Sciatic nerve (tissue), 2 donors: ENCODE results near the gene ALPK3. TPM values are rescaled to one million over a fixed set of nuclear protein-coding genes. Genes with fewer than 3 reads are reported as not detected.
A peak's percentile ranks its signal among the peaks of the same experiment; 100 is the strongest.
"Not testable (repeated sequence)": the region's sequence is repeated elsewhere in the genome, so short reads cannot be mapped to it uniquely, and the experiment has no call there.

ENCODE experiments used
- ATAC-seq: fragments of 200-7000 bp; cut with Tn5 transposase; one replicate; pipeline ENCODE4 v1.9.1; 2020; ENCODE audit warnings: mild to moderate bottlenecking, moderate library complexity
- DNase-seq: peaks from one replicate; pipeline ENCODE4 v3.0.0-alpha.2; 2020; ENCODE audit warnings: low spot score
- intact Hi-C: fragments of 100-400 bp; cut with DNase I; formaldehyde crosslinking; loops from one replicate; pipeline ENCODE4 v1.14.2; 2022
- total RNA-seq: library from RNA; stranded (reverse); fragmentation: NEBNext Ultra II Directional; extraction: Animal tissue kit (Norgen Biotek cat#: 25700); gene quantifications from one replicate; pipeline ENCODE4 v1.2.1, GENCODE V29; 2021
- donor health status: DM: no; HTN: no; CAD: no.
- donor health status: DM: no; HTN: no; CAD: no.

Gene ALPK3
- total RNA-seq, 1 donor from 2014 or later: 7.2 TPM

DNA sequence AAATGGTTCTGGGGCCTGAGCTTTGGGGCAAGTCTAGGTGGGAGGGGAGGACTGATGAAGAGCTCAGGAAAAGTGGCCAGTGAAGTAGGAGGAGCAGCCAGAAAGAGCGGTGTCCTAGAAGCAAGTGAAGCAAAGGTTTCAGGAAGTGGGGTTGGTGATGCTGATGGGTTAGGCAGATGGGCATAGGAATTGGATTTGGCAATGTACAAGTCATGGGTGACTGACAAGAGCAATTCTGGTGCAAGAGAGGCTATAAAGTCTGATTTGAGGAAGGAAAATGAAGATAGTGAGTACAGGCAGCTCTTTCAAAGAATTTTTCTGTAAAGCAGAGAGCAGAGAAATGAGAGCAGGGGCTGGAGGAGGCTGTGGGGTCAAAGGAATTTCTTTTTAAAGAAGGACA lies 19.7 kb downstream of the ALPK3 start:
- ATAC-seq: no peak
- intact Hi-C loops: no loop called here

GRCh38 chr15:84839714-84840113 lies 22.6 kb downstream of the ALPK3 start:
- ATAC-seq: no peak
- intact Hi-C loops: no loop called here
- DNase-seq: no peak

More for the DNA sequence above, 19.7 kb downstream of the ALPK3 start:
- no peak for DNase-seq

GRCh38 chr15:84840255-84840654 lies 23.1 kb downstream of the ALPK3 start:
- ATAC-seq: peak; percentile 24
- intact Hi-C loops: no loop called here
- DNase-seq: no peak

DNA sequence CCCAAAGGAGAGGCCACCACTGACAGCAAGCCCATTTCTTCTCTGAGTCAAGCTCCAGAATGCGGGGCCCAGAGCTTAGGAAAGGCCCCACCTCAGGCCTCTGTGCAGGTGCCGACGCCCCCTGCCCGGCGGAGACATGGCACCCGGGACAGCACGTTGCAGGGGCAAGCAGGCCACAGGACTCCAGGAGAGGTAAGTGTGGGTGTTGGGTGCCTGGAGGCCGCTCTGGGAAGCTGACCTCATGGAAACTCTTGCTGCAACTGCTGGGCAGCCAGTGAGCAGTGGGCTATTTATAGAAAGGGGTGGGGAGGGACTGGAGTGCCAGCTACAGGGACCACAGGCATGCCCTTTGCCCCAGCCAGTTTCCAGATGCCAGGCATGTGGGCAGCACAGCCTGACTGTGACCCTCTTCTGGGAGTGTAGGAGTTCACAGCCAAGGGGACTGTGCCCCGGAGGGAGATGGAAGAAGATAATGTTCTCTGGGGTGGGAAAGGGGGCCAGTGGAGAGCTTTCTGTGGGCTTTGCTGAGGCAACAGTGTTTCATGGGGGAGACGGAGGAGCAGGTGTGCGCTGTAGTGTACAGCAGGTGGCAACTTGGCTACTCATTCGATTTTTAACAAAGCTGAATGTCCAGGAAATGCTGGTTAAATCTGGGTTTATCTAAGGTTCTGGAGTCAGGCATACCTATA lies 23.7 kb downstream of the ALPK3 start:
- ATAC-seq (peak; percentile 89), DNase-seq (no peak)
- intact Hi-C loops: no loop called here

- intact Hi-C loops: no loop called here
- DNase-seq (no peak), ATAC-seq (no peak)
Measured at GRCh38 chr15:84842781-84843180, 25.6 kb downstream of the ALPK3 start.

DNA sequence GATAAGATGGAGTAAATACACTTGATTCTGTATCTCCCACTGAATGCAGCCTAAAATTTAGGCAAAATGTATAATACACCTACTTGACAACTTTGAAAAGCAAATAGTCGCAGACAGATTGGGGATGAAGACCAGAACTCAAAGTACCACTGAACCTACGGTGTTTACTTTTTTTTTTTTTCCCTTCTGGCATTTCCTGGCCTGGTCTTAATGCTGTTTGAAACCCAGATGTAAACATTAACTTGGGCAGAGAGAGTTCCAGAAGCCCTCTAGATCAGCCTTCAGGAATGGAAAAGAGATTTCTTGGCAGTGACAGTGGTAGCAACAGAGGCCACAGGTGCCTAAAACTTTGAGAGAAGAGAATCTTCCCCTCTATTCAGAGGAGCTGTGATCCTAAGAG lies 27.8 kb downstream of the ALPK3 start:
- intact Hi-C loops: no loop called here
- ATAC-seq (no peak), DNase-seq (no peak)

DNA sequence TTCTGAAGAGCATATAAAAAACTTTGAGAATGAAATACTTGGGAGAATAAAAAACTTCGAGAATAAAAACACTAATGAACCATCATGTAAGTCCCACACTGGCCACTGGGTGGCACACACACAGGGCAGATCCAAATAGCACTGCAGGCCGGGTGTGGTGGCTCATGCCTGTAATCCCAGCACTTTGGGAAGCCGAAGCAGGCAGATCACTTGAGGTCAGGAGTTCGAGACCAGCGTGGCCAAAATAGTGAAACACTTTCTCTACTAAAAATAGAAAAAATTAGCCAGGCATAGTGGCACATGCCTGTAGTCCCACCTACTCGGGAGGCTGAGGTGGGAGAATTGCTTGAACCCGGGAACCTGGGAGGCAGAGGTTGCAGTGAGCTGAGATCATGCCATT lies 28.5 kb downstream of the ALPK3 start:
- intact Hi-C loops, DNase-seq: not testable (repeated sequence)
- ATAC-seq: peak; percentile 72

GRCh38 chr15:84846269-84846668 lies 29.1 kb downstream of the ALPK3 start:
- DNase-seq (no peak), ATAC-seq (no peak)
- intact Hi-C loops: no loop called here

GRCh38 chr15:84847382-84847781 lies 30.2 kb downstream of the ALPK3 start:
- ATAC-seq: no peak
- intact Hi-C loops: no loop called here
- no peak for DNase-seq

- DNase-seq (no peak), ATAC-seq (no peak)
- intact Hi-C loops: no loop called here
Measured at GRCh38 chr15:84852212-84852611, 35.1 kb downstream of the ALPK3 start.

DNA sequence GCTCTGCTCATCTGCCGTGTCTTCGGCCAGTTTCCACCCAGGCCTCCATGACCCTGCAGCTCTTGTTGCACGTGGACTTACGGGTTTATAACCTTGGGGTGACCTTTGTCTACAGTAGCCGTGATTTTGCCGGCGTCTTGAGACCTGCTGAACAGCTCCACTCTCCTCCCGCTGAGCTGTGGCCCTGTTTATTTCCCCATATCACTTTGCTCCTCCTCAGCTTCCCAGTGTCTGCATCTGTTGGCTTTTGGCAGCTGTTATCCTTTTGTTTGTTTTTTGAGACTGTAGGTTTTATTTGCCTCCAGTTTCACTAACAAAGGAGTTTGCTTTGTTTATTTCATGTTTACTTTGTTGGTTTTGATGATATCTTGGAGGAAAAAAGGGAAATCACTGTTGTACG lies 38.0 kb downstream of the ALPK3 start:
- ATAC-seq (no peak), DNase-seq (no peak)
- intact Hi-C loops: no loop called here

DNA sequence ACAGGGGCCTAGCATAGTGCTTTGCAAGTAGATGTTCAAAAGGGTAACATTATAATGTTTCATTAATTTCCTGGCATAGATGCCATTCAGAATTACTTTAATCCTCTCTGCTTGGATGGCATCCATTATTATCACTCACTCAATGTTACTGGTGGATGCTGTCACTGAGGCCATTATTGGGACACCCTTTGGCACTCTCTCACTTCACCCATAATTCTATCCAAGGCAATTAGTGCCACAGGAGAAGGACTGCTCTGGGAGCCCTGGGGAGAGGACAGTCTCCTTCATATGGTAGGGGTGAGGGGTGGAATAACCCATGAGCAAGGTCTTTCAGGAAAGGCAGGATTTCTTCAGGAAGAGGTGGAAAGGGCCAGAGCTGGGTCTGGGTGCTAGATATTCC lies 38.6 kb downstream of the ALPK3 start:
- intact Hi-C loops: no loop called here
- no peak for ATAC-seq
- DNase-seq: no peak

DNA sequence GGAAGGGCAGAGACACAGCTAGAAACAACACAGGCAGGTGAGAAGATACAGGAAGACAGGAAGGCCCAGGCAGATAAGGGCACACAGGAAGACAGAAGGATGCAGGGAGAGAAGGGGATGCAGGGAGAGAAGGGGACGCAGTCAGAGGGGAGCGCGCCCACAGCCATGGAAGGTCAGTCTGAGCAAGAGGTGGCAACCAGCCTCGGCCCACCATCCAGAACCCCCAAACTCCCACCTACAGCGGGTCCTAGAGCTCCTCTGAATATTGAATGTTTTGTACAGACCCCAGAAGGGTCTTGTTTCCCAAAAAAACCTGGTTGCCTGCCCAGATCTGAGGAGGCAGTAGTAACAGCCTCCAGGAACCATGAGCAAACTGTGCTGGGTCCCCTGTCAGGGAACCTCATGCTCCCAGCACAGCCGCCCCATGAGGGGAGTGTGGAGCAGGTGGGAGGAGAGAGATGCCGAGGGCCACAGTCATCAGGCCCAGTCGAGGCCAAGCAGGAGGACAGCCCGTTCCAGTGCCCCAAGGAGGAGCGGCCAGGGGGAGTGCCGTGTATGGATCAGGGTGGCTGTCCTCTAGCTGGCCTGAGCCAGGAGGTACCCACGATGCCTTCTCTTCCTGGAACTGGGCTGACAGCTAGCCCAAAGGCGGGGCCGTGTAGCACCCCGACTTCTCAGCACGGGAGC lies 39.7 kb downstream of the ALPK3 start:
- ATAC-seq: peak; percentile 49
- DNase-seq: no peak
- intact Hi-C loops: no loop called here

GRCh38 chr15:84857418-84858004 lies 40.4 kb downstream of the ALPK3 start:
- peak; percentile 11 for ATAC-seq
- intact Hi-C loops: no loop called here
- DNase-seq: no peak

GRCh38 chr15:84858231-84858630 lies 41.1 kb downstream of the ALPK3 start:
- intact Hi-C loops: no loop called here
- DNase-seq (no peak), ATAC-seq (no peak)

GRCh38 chr15:84859144-84859543 lies 42.0 kb downstream of the ALPK3 start:
- DNase-seq (no peak), ATAC-seq (no peak)
- intact Hi-C loops: no loop called here

DNA sequence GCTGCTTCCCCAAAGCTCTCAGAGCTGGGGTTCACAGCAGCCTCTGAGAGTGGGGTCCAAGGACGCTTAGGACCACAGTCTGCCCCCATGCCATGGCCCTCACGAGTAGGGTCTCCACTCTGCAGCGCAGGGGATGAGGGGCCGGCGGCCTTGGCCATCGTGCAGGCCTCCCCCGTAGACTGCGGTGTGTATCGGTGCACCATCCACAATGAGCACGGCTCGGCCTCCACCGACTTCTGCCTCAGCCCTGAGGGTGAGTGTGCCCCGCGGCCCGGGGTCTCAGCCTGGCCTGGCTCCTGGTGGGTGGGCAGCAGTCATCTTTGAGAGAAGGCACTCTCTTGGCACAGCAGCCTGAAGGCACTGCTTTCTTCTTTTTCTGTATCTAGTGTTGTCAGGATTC lies 42.5 kb downstream of the ALPK3 start:
- DNase-seq: no peak
- no peak for ATAC-seq
- intact Hi-C loops: no loop called here

DNA sequence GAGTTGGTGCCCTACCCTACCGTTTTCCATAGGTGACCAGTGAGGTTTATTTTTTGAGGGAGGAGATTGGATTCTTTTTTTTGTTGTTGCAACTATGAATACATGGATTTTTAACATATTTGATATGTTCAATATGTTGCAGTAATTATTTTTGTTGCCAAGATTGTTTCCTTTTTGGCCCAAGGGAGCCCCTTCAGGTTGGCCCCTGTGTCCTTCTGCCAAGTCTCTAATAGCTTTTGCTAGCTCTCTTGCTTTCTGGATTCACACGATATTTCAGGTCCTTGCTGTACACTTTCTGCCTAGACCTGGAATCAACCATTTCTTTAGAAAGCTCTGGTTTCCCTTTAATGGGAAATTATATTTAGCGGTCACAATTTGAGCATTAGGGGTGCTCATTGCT lies 44.6 kb downstream of the ALPK3 start:
- intact Hi-C loops: no loop called here
- no peak for ATAC-seq
- no peak for DNase-seq

DNA sequence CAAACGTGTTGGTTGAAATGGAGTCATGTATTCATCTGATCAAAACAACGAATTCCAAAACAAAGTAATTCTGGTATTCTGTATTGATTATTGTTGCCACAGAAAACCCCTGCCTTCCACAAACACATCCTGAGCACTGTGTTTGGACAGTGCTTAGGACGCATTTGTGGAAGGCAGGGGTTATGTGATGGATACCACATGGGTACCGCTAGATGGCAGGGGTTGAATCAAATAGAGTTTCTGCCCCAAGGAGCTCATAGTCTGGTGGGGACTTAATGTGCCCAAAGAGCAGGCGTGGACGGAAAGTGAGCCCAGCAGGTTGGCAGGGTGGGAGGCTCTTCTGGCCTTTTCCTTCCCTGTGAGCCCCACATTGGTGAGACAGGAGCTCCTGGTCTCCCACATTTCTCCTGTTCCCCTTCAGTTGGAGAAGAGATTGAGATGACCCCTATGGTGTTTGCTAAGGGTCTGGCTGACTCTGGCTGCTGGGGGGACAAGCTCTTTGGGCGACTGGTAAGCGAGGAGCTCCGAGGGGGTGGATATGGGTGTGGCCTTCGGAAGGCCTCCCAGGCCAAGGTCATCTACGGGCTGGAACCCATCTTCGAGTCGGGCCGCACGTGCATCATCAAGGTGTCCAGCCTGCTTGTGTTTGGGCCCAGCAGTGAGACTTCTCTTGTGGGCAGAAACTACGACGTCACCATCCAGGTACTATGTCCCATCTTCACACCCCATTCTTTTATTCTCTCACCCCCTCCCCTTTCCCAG lies 45.2 kb downstream of the ALPK3 start:
- intact Hi-C loops: no loop called here
- no peak for ATAC-seq

More for the DNA sequence above, 45.2 kb downstream of the ALPK3 start:
- no peak for DNase-seq
